K562 (cell line): Measurements from ENCODE around the gene PHF20.

Experiments used
- BHLHE40 ChIP-seq: IDR thresholded peaks from 2 replicates; pipeline ENCODE4 v1.6.1; 2011; ENCODE audit warnings: low read length, improper control_type of control experiment
- EZH2 ChIP-seq: IDR thresholded peaks from 2 replicates; pipeline ENCODE4 v1.6.1; 2012; ENCODE audit warnings: low read depth, mild to moderate bottlenecking, inconsistent platforms, low read length, borderline replicate concordance
- MYBL2 ChIP-seq, 2 experiments: fragments of 450-650 bp in 1 of 2; sonication (generic) in 1 of 2; formaldehyde crosslinking in 1 of 2; IDR thresholded peaks; 2 replicates each; pipeline versions ENCODE4 v1.6.1 to v1.8.1; 2017 to 2022; ENCODE audit warnings: borderline replicate concordance in 1 of 2, inconsistent platforms in 1 of 2, low read depth in 1 of 2, mild to moderate bottlenecking in 1 of 2, missing genetic modification reagents in 1 of 2, moderate library complexity in 1 of 2
- MYC ChIP-seq, 2 experiments: fragments of 250-450 bp in 1 of 2; sonication (Bioruptor Pico) in 1 of 2; IDR thresholded peaks; 2 replicates each; pipeline versions ENCODE4 v1.5.1 to v1.6.1; 2012 to 2021; ENCODE audit warnings: low read depth in 2 of 2, borderline replicate concordance in 1 of 2, improper control_type of control experiment in 1 of 2, low read length in 1 of 2, mild to moderate bottlenecking in 1 of 2, moderate library complexity in 1 of 2
- POLR2A ChIP-seq: fragments of 450-650 bp; conservative IDR thresholded peaks from 2 replicates; pipeline ENCODE4 v1.6.1; 2016
- RBM15 ChIP-seq: fragments of 200-400 bp; formaldehyde crosslinking; IDR thresholded peaks from 2 replicates; pipeline ENCODE4 v1.6.1; 2018; ENCODE audit warnings: mild to moderate bottlenecking, low read length, moderate library complexity; ENCODE audit not compliant: insufficient read depth
- WHSC1 ChIP-seq: IDR thresholded peaks from one replicate; pipeline ENCODE4 v1.6.1; 2012; ENCODE audit warnings: low read length, control low read depth, inconsistent platforms
- ZBTB1 ChIP-seq: sonication (generic); formaldehyde crosslinking; IDR thresholded peaks from 2 replicates; pipeline ENCODE4 v1.8.1; 2023; ENCODE audit warnings: missing genetic modification reagents, low read depth, mild to moderate bottlenecking, borderline replicate concordance
- ZNF121 ChIP-seq: sonication (generic); formaldehyde crosslinking; conservative IDR thresholded peaks from 2 replicates; pipeline ENCODE4 v1.8.0; 2022; ENCODE audit warnings: missing genetic modification reagents
- ZNF23 ChIP-seq: fragments of 250-450 bp; sonication (Bioruptor Pico); IDR thresholded peaks from 2 replicates; pipeline ENCODE4 v1.4.0; 2020; ENCODE audit warnings: mild to moderate bottlenecking
- ZNF274 ChIP-seq: IDR thresholded peaks from 2 replicates; pipeline ENCODE4 v1.6.1; 2011; ENCODE audit warnings: low read depth, mild to moderate bottlenecking, low read length, moderate library complexity, borderline replicate concordance
- ZZZ3 ChIP-seq: fragments of 450-650 bp; IDR thresholded peaks from 2 replicates; pipeline ENCODE4 v1.6.1; 2016; ENCODE audit warnings: antibody characterized with exemption, mild to moderate bottlenecking, moderate library complexity
- TF ChIP-seq, protein P1 (sequence below): sonication (generic); formaldehyde crosslinking; IDR thresholded peaks from 2 replicates; pipeline ENCODE4 v1.8.0; 2022; ENCODE audit warnings: mild to moderate bottlenecking, missing genetic modification reagents

DNA sequence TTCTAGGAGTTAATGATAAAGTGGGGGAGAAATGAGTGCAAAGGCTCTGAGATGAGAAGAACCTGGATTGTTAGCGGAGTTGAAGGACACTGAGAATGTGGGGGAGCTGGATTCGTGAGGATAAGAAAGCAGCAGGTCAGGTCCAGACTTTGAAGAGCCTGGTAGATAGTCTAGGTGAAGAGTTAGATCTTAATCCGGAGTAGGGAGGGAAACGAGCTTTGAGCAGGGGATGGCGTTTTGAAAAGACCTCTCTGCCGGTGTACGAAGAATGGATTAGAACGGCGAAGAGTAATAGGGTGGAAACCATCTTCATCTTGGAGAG lies 487 bp upstream of the PHF20 start:
- no peak for TF ChIP-seq RBM15
- TF ChIP-seq POLR2A, result no peak
- no peak for TF ChIP-seq WHSC1
- TF ChIP-seq ZBTB1 (CRISPR knock-in tag), result no peak
- TF ChIP-seq MYC (IDR thresholded peaks at IDR 0.05; ENCODE audit: low read depth, low read length), result no peak
- no peak for TF ChIP-seq MYC (CRISPR knock-in tag; IDR thresholded peaks at IDR 0.05; ENCODE audit: borderline replicate concordance, low read depth)
- TF ChIP-seq ZNF274, result no peak
- no peak for TF ChIP-seq EZH2
- no peak for TF ChIP-seq ZZZ3
- TF ChIP-seq BHLHE40, result no peak
- TF ChIP-seq, protein P1, sequence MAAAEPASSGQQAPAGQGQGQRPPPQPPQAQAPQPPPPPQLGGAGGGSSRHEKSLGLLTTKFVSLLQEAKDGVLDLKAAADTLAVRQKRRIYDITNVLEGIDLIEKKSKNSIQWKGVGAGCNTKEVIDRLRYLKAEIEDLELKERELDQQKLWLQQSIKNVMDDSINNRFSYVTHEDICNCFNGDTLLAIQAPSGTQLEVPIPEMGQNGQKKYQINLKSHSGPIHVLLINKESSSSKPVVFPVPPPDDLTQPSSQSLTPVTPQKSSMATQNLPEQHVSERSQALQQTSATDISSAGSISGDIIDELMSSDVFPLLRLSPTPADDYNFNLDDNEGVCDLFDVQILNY, result 0 out of 2 replicates have a peak, but pooled peaks have one; percentile 59
- no peak for TF ChIP-seq ZNF23 (CRISPR knock-in tag)
- no peak for TF ChIP-seq ZNF121
- TF ChIP-seq MYBL2 (IDR thresholded peaks at IDR 0.05; ENCODE audit: low read depth), result no peak
- no peak for TF ChIP-seq MYBL2 (CRISPR knock-in tag; IDR thresholded peaks at IDR 0.05; ENCODE audit: borderline replicate concordance)
